Mesendoderm (in vitro differentiated cells): Measurements from ENCODE around the gene SSNA1.
A peak's percentile ranks its signal among the peaks of the same experiment; 100 is the strongest.

Experiments
- DNase-seq: peaks from one replicate; pipeline ENCODE4 v3.0.0; 2013
- H2AK5ac ChIP-seq: 2 replicates; pipeline ENCODE4 v1.6.1; 2013; ENCODE audit warnings: low read length, inconsistent platforms
- H2BK120ac ChIP-seq: 2 replicates; pipeline ENCODE4 v1.6.1; 2013; ENCODE audit warnings: low read depth, mild to moderate bottlenecking, low read length, moderate library complexity, mixed read lengths
- H2BK15ac ChIP-seq: replicated peaks from 2 replicates; pipeline ENCODE4 v1.6.1; 2013; ENCODE audit warnings: low read depth, mild to moderate bottlenecking, moderate library complexity
- H2BK5ac ChIP-seq: 2 replicates; pipeline ENCODE4 v1.6.1; 2013; ENCODE audit warnings: low read length, inconsistent platforms
- H3K18ac ChIP-seq: 2 replicates; pipeline ENCODE4 v1.6.1; 2013; ENCODE audit warnings: mild to moderate bottlenecking, low read length, mixed read lengths
- H3K23ac ChIP-seq: one replicate; pipeline ENCODE4 v1.6.1; 2013; ENCODE audit warnings: low read length
- H3K27ac ChIP-seq: 2 replicates; pipeline ENCODE4 v1.5.1; 2013; ENCODE audit warnings: low read depth, mild to moderate bottlenecking, inconsistent platforms, low read length, moderate library complexity
- H3K27me3 ChIP-seq: 2 replicates; pipeline ENCODE4 v1.6.1; 2013; ENCODE audit warnings: low read length, control low read depth, mild to moderate bottlenecking, inconsistent platforms; ENCODE audit not compliant: insufficient read depth, poor library complexity
- H3K36me3 ChIP-seq: 2 replicates; pipeline ENCODE4 v1.6.1; 2013; ENCODE audit warnings: low read length, inconsistent platforms; ENCODE audit not compliant: control insufficient read depth, insufficient read depth
- H3K4ac ChIP-seq: one replicate; pipeline ENCODE4 v1.6.1; 2013; ENCODE audit warnings: low read depth, mild to moderate bottlenecking, low read length, moderate library complexity
- H3K4me1 ChIP-seq: 2 replicates; pipeline ENCODE4 v1.6.1; 2013; ENCODE audit warnings: low read depth, low read length, inconsistent platforms; ENCODE audit not compliant: control insufficient read depth
- H3K4me2 ChIP-seq: 2 replicates; pipeline ENCODE4 v1.6.1; 2013; ENCODE audit warnings: low read length
- H3K4me3 ChIP-seq: 2 replicates; pipeline ENCODE4 v1.5.1; 2013; ENCODE audit warnings: mild to moderate bottlenecking, low read length
- H3K56ac ChIP-seq: one replicate; pipeline ENCODE4 v1.6.1; 2013; ENCODE audit warnings: low read length
- H3K79me1 ChIP-seq: 2 replicates; pipeline ENCODE4 v1.6.1; 2013; ENCODE audit warnings: low read length, inconsistent platforms
- H3K79me2 ChIP-seq: 2 replicates; pipeline ENCODE4 v1.6.1; 2013; ENCODE audit warnings: mild to moderate bottlenecking, low read length; ENCODE audit not compliant: control insufficient read depth, insufficient read depth
- H3K9ac ChIP-seq: 2 replicates; pipeline ENCODE4 v1.6.1; 2013; ENCODE audit warnings: low read length, inconsistent platforms
- H4K5ac ChIP-seq: one replicate; pipeline ENCODE4 v1.6.1; 2013; ENCODE audit warnings: low read length
- H4K8ac ChIP-seq: one replicate; pipeline ENCODE4 v1.6.1; 2013; ENCODE audit warnings: low read depth, mild to moderate bottlenecking, control low read depth, low read length, moderate library complexity
- WGBS: extraction: QIAGEN DNeasy Blood & Tissue Kit; methylation state at CpG from one replicate; pipeline ENCODE4 v1.1.7; 2013; ENCODE audit warnings: low lambda C conversion rate, missing lambda C conversion rate; ENCODE audit not compliant: insufficient coverage; ENCODE audit errors: extremely low coverage; 5-methylcytosine and 5-hydroxymethylcytosine counted together

SSNA1 gene

GRCh38 chr9:137149942-137150616 is 38.4 kb upstream of the SSNA1 start:
- H2AK5ac ChIP-seq = no peak overlapping the region
- H3K9ac ChIP-seq = no peak overlapping the region
- H3K79me2 ChIP-seq = no peaks in the 10 kb centered on the region
- H2BK15ac ChIP-seq = no peak overlapping the region
- WGBS = no CpG with 5 or more reads among the region's 20 CpGs
- no peak overlapping the region for H3K4me3 ChIP-seq
- H3K27ac ChIP-seq = no peak overlapping the region
- no peak overlapping the region for H3K56ac ChIP-seq
- H3K23ac ChIP-seq = no peak overlapping the region
- H3K4me2 ChIP-seq = no peak overlapping the region
- no peaks in the 10 kb centered on the region for H3K36me3 ChIP-seq
- H3K27me3 ChIP-seq = no peaks in the 10 kb centered on the region
- DNase-seq = peak; percentile 34
- no peak overlapping the region for H2BK5ac ChIP-seq
- no peak overlapping the region for H2BK120ac ChIP-seq
- H4K8ac ChIP-seq = no peak overlapping the region
- H3K4me1 ChIP-seq = no peaks in the 10 kb centered on the region
- H4K5ac ChIP-seq = no peak overlapping the region
- H3K18ac ChIP-seq = no peak overlapping the region
- no peaks in the 10 kb centered on the region for H3K79me1 ChIP-seq
- no peak overlapping the region for H3K4ac ChIP-seq

GRCh38 chr9:137150617-137151457 is 37.6 kb upstream of the SSNA1 start:
- no CpG with 5 or more reads among the region's 34 CpGs for WGBS

GRCh38 chr9:137152844-137153405 is 35.6 kb upstream of the SSNA1 start:
- Histone ChIP-seq H3K4me1 (no peaks in the 10 kb centered on the region), H2AK5ac (no peak overlapping the region), H2BK15ac (no peak overlapping the region), H3K4me2 (no peak overlapping the region), H3K9ac (no peak overlapping the region), H4K5ac (no peak overlapping the region), H3K23ac (no peak overlapping the region), H3K4me3 (peak overlapping the region; percentile 15), H2BK120ac (no peak overlapping the region), H2BK5ac (no peak overlapping the region), H3K79me2 (no peaks in the 10 kb centered on the region), H3K18ac (no peak overlapping the region), H3K27me3 (peaks cover 7% of the 10 kb centered on the region), H3K56ac (no peak overlapping the region), H3K36me3 (no peaks in the 10 kb centered on the region), H3K79me1 (no peaks in the 10 kb centered on the region), H3K27ac (no peak overlapping the region), H3K4ac (no peak overlapping the region), H4K8ac (no peak overlapping the region)
- DNase-seq = no peak
- no CpG with 5 or more reads among the region's 7 CpGs for WGBS

More at GRCh38 chr9:137150617-137151457, 37.6 kb upstream of the SSNA1 start:
- Histone ChIP-seq H2BK5ac (no peak overlapping the region), H3K4ac (no peak overlapping the region), H3K4me2 (no peak overlapping the region), H3K56ac (no peak overlapping the region), H3K23ac (no peak overlapping the region), H2AK5ac (no peak overlapping the region), H3K27ac (no peak overlapping the region), H3K79me2 (no peaks in the 10 kb centered on the region), H3K79me1 (no peaks in the 10 kb centered on the region), H3K4me1 (no peaks in the 10 kb centered on the region), H3K9ac (no peak overlapping the region), H4K5ac (no peak overlapping the region), H3K4me3 (no peak overlapping the region), H3K18ac (no peak overlapping the region), H3K36me3 (no peaks in the 10 kb centered on the region), H3K27me3 (peaks cover under 1% of the 10 kb centered on the region), H2BK120ac (no peak overlapping the region), H4K8ac (no peak overlapping the region), H2BK15ac (no peak overlapping the region)
- DNase-seq = peak; percentile 50

- H2BK120ac ChIP-seq = no peak overlapping the region
- peaks cover 13% of the 10 kb centered on the region for H3K27me3 ChIP-seq
- H4K8ac ChIP-seq = no peak overlapping the region
- H3K4me3 ChIP-seq = no peak overlapping the region
- H3K27ac ChIP-seq = no peak overlapping the region
- DNase-seq = peak; percentile 46
- no peaks in the 10 kb centered on the region for H3K79me2 ChIP-seq
- H3K56ac ChIP-seq = peak overlapping the region; percentile 15
- no peak overlapping the region for H2AK5ac ChIP-seq
- no peaks in the 10 kb centered on the region for H3K36me3 ChIP-seq
- H4K5ac ChIP-seq = no peak overlapping the region
- H3K9ac ChIP-seq = no peak overlapping the region
- no peak overlapping the region for H2BK15ac ChIP-seq
- no peak overlapping the region for H3K4ac ChIP-seq
- peak overlapping the region; percentile 15 for H3K4me2 ChIP-seq
- peak overlapping the region; percentile 45 for H3K23ac ChIP-seq
- WGBS = no CpG with 5 or more reads among the region's 65 CpGs
- no peaks in the 10 kb centered on the region for H3K4me1 ChIP-seq
- H3K18ac ChIP-seq = no peak overlapping the region
- H2BK5ac ChIP-seq = no peak overlapping the region
- no peaks in the 10 kb centered on the region for H3K79me1 ChIP-seq
These were observed 31.7 kb upstream of the SSNA1 start for GRCh38 chr9:137156567-137157375.

- DNase-seq = no peak
- Histone ChIP-seq H3K56ac (no peak overlapping the region), H3K36me3 (no peaks in the 10 kb centered on the region), H3K27me3 (peaks cover 17% of the 10 kb centered on the region), H2BK120ac (no peak overlapping the region), H2BK5ac (no peak overlapping the region), H3K4me3 (no peak overlapping the region), H3K79me2 (no peaks in the 10 kb centered on the region), H3K4me2 (no peak overlapping the region), H3K18ac (no peak overlapping the region), H3K4me1 (no peaks in the 10 kb centered on the region), H4K5ac (no peak overlapping the region), H3K4ac (no peak overlapping the region), H3K9ac (no peak overlapping the region), H2AK5ac (no peak overlapping the region), H4K8ac (no peak overlapping the region), H3K79me1 (no peaks in the 10 kb centered on the region), H2BK15ac (no peak overlapping the region), H3K27ac (no peak overlapping the region), H3K23ac (no peak overlapping the region)
- no CpG with 5 or more reads among the region's 19 CpGs for WGBS
These were observed 30.7 kb upstream of the SSNA1 start for GRCh38 chr9:137157618-137158415.
